Aorta (tissue), 5 donors: ENCODE data around the gene UPK1B. TPM values are rescaled to one million over a fixed set of nuclear protein-coding genes. Genes with fewer than 3 reads are reported as not detected.
"Not testable (repeated sequence)": the region's sequence is repeated elsewhere in the genome, so short reads cannot be mapped to it uniquely, and the experiment has no call there.

Experiments used
- ATAC-seq: fragments of 200-7000 bp; cut with Tn5 transposase; one replicate; pipeline ENCODE4 v1.9.1; 2022; ENCODE audit warnings: moderate library complexity; ENCODE audit not compliant: low FRiP score
- DNase-seq, 2 donors: peaks; one replicate each; pipeline ENCODE4 v3.0.0-alpha.2; 2020
- H3K27ac ChIP-seq, 2 donors: one replicate each; pipeline ENCODE4 v1.5.1; 2013; ENCODE audit warnings: low read length in 2 of 2, mild to moderate bottlenecking in 2 of 2, moderate library complexity in 2 of 2, control low read depth in 1 of 2, inconsistent platforms in 1 of 2, low read depth in 1 of 2
- H3K27me3 ChIP-seq, 2 donors: one replicate each; pipeline ENCODE4 v1.6.1; 2013; ENCODE audit warnings: control low read depth in 1 of 2, low read length in 1 of 2, mild to moderate bottlenecking in 1 of 2, moderate library complexity in 1 of 2; ENCODE audit not compliant: insufficient read depth in 2 of 2, control insufficient read depth in 1 of 2
- H3K36me3 ChIP-seq, 2 donors: one replicate each; pipeline ENCODE4 v1.6.1; 2013; ENCODE audit warnings: control low read depth in 1 of 2, low read length in 1 of 2, mild to moderate bottlenecking in 1 of 2; ENCODE audit not compliant: insufficient read depth in 2 of 2, control insufficient read depth in 1 of 2
- H3K4me1 ChIP-seq, 2 donors: one replicate each; pipeline ENCODE4 v1.6.1; 2013; ENCODE audit warnings: low read length in 2 of 2, control low read depth in 1 of 2, mild to moderate bottlenecking in 1 of 2, moderate library complexity in 1 of 2; ENCODE audit not compliant: insufficient read depth in 2 of 2, control insufficient read depth in 1 of 2
- H3K4me3 ChIP-seq, 2 donors: one replicate each; pipeline ENCODE4 v1.5.1; 2013; ENCODE audit warnings: low read length in 2 of 2, control low read depth in 1 of 2, mild to moderate bottlenecking in 1 of 2
- H3K9me3 ChIP-seq: one replicate; pipeline ENCODE4 v1.6.1; 2013; ENCODE audit warnings: mild to moderate bottlenecking, low read length; ENCODE audit not compliant: control insufficient read depth
- WGBS, 2 donors: extraction: QIAGEN DNeasy Blood & Tissue Kit; methylation state at CpG; one replicate each; pipeline ENCODE4 v1.1.7; 2013; 5-methylcytosine and 5-hydroxymethylcytosine counted together
- intact Hi-C, 2 donors: fragments of 100-400 bp; cut with DNase I; formaldehyde crosslinking; loops; one replicate each; pipeline versions ENCODE4 v1.14.2 to v1.15.0; 2022
- long read RNA-seq, 2 donors: library from polyadenylated mRNA; unstranded; transcript quantifications; one replicate each; pipeline ENCODE4 v2.0.0, GENCODE V29; 2020 to 2021
- polyA plus RNA-seq, 2 donors: library from polyadenylated mRNA; stranded (reverse); fragments of 200-250 nt; gene quantifications; one replicate each; pipeline ENCODE4 v1.2.3, GENCODE V29; 2013
- total RNA-seq, 2 donors: library from RNA; stranded (reverse); fragmentation: NEBNext Ultra II Directional; extraction: Animal tissue kit (Norgen Biotek cat#: 25700); gene quantifications; one replicate each; pipeline ENCODE4 v1.2.1, GENCODE V29; 2021
- donor health status: healthy with polysubstance abuse.
- donor health status: Bipolar disorder and iron deficiency.
- donor health status: DM: no; HTN: no; CAD: no.
- donor health status: DM: no; HTN: no; CAD: no.
- donor health status: DM: yes; HTN: yes; CAD: no.

UPK1B gene
- total RNA-seq (not detected), polyA plus RNA-seq (under 1 TPM; 0.23 to 0.50 TPM)
- long read RNA-seq, donor 1, partial matches to known transcripts, result 1 of 2 reads
- long read RNA-seq, donor 1, other reads (novel, unspliced or antisense), result 1 of 2 reads
- long read RNA-seq, donor 2, result 0 reads

GRCh38 chr3:119173325-119173724, at the start of gene UPK1B:
Gene UPK1B, plus strand, starts transcription at chr3:119173598. Its CDS starts 13,144 bp downstream, at chr3:119186742.
- 36 to 40% methylated on average over 13 of the region's 13 CpGs for WGBS, 2 donors
- H3K4me3 ChIP-seq, result no peak within 1 kb of the TSS

GRCh38 chr3:119125342-119125741, 48.1 kb upstream of the UPK1B start:
- DNase-seq (no peak), ATAC-seq (no peak)
- Histone ChIP-seq H3K9me3 (no peaks in the 10 kb centered on the region), H3K27ac (no peak overlapping the region), H3K36me3 (no peaks in the 10 kb centered on the region), H3K4me3 (no peak overlapping the region), H3K27me3 (no peaks in the 10 kb centered on the region), H3K4me1 (no peaks in the 10 kb centered on the region)
- intact Hi-C loops, result no loop called here
- 92% methylated on average over 10 of the region's 10 CpGs for WGBS, 2 donors

More at GRCh38 chr3:119173325-119173724, at the start of gene UPK1B:
- Histone ChIP-seq H3K27ac (no peak within 1 kb of the TSS), H3K27me3 (no peaks in the 10 kb centered on the region), H3K36me3 (no peaks in the 10 kb centered on the region), H3K4me1 (no peaks in the 10 kb centered on the region), H3K9me3 (no peaks in the 10 kb centered on the region)
- intact Hi-C loops, result no loop called here
- DNase-seq (no peak), ATAC-seq (no peak)

- Histone ChIP-seq H3K4me1 (no peaks in the 10 kb centered on the region), H3K4me3 (no peak overlapping the region), H3K27ac (no peak overlapping the region), H3K9me3 (no peaks in the 10 kb centered on the region), H3K36me3 (no peaks in the 10 kb centered on the region), H3K27me3 (no peaks in the 10 kb centered on the region)
- intact Hi-C loops, result no loop called here
- ATAC-seq (no peak), DNase-seq (no peak)
- 63 to 69% methylated on average over 17 of the region's 17 CpGs for WGBS, 2 donors
Measured at GRCh38 chr3:119125742-119126504, 47.5 kb upstream of the UPK1B start.

- H3K4me3 ChIP-seq, H3K27ac ChIP-seq, ATAC-seq, DNase-seq, H3K9me3 ChIP-seq, H3K36me3 ChIP-seq, H3K4me1 ChIP-seq, H3K27me3 ChIP-seq, intact Hi-C loops: not testable (repeated sequence)
- 50 to 51% methylated on average over 7 of the region's 7 CpGs for WGBS, 2 donors
Measured at GRCh38 chr3:119130291-119130690, 43.1 kb upstream of the UPK1B start.

GRCh38 chr3:119132291-119132690, 41.1 kb upstream of the UPK1B start:
- H3K4me3 ChIP-seq, H3K27ac ChIP-seq, intact Hi-C loops, DNase-seq, H3K27me3 ChIP-seq, H3K4me1 ChIP-seq, H3K9me3 ChIP-seq, H3K36me3 ChIP-seq, ATAC-seq: not testable (repeated sequence)
- WGBS, 2 donors, result 92% methylated on average over 4 of the region's 4 CpGs

- ATAC-seq, intact Hi-C loops, H3K27ac ChIP-seq, H3K36me3 ChIP-seq, H3K9me3 ChIP-seq, H3K4me1 ChIP-seq, DNase-seq, H3K27me3 ChIP-seq, H3K4me3 ChIP-seq: not testable (repeated sequence)
- WGBS, 2 donors, result 56 to 67% methylated on average over 4 of the region's 4 CpGs
Measured at GRCh38 chr3:119139360-119139759, 34.0 kb upstream of the UPK1B start.

DNA sequence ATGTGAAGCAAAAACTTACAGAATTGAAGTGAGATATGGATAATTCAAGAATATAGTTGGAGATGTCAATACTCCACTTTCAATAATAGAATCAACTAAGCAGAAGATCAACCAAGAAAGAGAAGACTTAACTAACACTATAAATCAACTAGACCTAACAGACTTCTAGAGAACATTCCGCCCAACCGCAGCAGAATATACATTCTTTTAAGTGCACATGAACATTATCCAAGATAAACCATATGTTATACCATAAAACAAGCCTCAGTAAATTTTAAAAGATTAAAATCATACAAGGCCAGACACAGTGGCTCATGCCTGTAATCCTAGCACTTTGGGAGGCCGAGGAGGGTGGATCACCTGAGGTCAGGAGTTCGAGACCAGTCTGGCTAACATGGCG, 32.9 kb upstream of the UPK1B start:
- WGBS, 2 donors, result 73 to 80% methylated on average over 4 to 5 of the region's 5 CpGs
- no peaks in the 10 kb centered on the region for H3K9me3 ChIP-seq
- no peak overlapping the region for H3K4me3 ChIP-seq
- ATAC-seq, result no peak
- DNase-seq, result no peak
- intact Hi-C loops, result no loop called here
- no peak overlapping the region for H3K27ac ChIP-seq
- H3K4me1 ChIP-seq, result no peaks in the 10 kb centered on the region
- no peaks in the 10 kb centered on the region for H3K36me3 ChIP-seq
- H3K27me3 ChIP-seq, result no peaks in the 10 kb centered on the region

DNA sequence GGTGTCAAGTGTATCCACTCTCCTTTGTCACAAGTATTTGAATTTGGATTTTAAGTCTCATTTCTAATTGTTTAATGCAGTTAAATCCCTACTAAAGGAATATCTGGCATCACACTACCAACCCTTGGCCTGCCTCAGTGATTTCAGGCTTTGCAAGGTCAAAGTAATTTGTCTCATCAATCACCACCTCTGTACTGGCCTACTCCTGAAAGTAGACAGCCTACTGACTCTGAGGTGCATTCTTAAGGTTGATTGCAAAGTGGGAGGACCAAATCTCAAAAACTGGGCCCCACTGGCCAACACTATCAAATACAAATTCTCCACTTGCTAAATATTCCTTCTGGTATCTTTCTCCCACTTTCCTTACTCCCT, 28.3 kb upstream of the UPK1B start:
- ATAC-seq, result no peak
- Histone ChIP-seq H3K4me3 (no peak overlapping the region), H3K36me3 (no peaks in the 10 kb centered on the region)

GRCh38 chr3:119145500-119146167, 27.8 kb upstream of the UPK1B start, which contains the start of gene TEX55:
Gene TEX55, plus strand, starts transcription at chr3:119146165. Its CDS starts 25 bp downstream, at chr3:119146190.
- no peak for ATAC-seq
- 81 to 82% methylated on average over 23 of the region's 23 CpGs for WGBS, 2 donors
- no peaks in the 10 kb centered on the region for H3K9me3 ChIP-seq
- no peaks in the 10 kb centered on the region for H3K36me3 ChIP-seq
- no peak within 1 kb of the TSS for H3K4me3 ChIP-seq
- intact Hi-C loops, result no loop called here
- H3K27ac ChIP-seq, result no peak within 1 kb of the TSS
- no peaks in the 10 kb centered on the region for H3K4me1 ChIP-seq
- DNase-seq, result no peak
- H3K27me3 ChIP-seq, result no peaks in the 10 kb centered on the region

More for the DNA sequence above, 28.3 kb upstream of the UPK1B start:
- intact Hi-C loops, result no loop called here
- no peak for DNase-seq
- H3K4me1 ChIP-seq, result no peaks in the 10 kb centered on the region
- H3K27me3 ChIP-seq, result no peaks in the 10 kb centered on the region
- no peak overlapping the region for H3K27ac ChIP-seq
- no peaks in the 10 kb centered on the region for H3K9me3 ChIP-seq
